Activated CD4-positive, alpha-beta T cell treated with anti-CD3 and anti-CD28 coated beads, Interleukin-2, Interleukin-4, amounts not matched to agents 100 ng/mL and 50 ng/mL, durations not matched to agents 16 hours and 8 hours (primary cell): ENCODE results near the gene CCDC148.

Source experiments
- DNase-seq: peaks from one replicate; pipeline ENCODE4 v3.0.0-alpha.2; 2020; ENCODE audit warnings: low spot score

Gene CCDC148

GRCh38 chr2:158172719-158173118 is 283.8 kb downstream of the CCDC148 start:
- DNase-seq: no peak

- no peak for DNase-seq
These were observed 302.0 kb downstream of the CCDC148 start for GRCh38 chr2:158154596-158154995.

GRCh38 chr2:158153270-158154015 is 303.1 kb downstream of the CCDC148 start:
- no peak for DNase-seq

- no peak for DNase-seq
These were observed 311.5 kb downstream of the CCDC148 start for GRCh38 chr2:158144914-158145625.

GRCh38 chr2:158143703-158144360 is 312.7 kb downstream of the CCDC148 start:
- no peak for DNase-seq

- no peak for DNase-seq
These were observed 313.8 kb downstream of the CCDC148 start for GRCh38 chr2:158142568-158143332.

GRCh38 chr2:158142165-158142564 is 314.4 kb downstream of the CCDC148 start:
- no peak for DNase-seq

GRCh38 chr2:158140201-158140600 is 316.4 kb downstream of the CCDC148 start:
- DNase-seq: no peak

- DNase-seq: no peak
These were observed 318.3 kb downstream of the CCDC148 start for GRCh38 chr2:158138255-158138654.

GRCh38 chr2:158135096-158135495 is 321.5 kb downstream of the CCDC148 start:
- DNase-seq: no peak

- DNase-seq: no peak
These were observed 321.9 kb downstream of the CCDC148 start for GRCh38 chr2:158134655-158135054.

- no peak for DNase-seq
These were observed 322.5 kb downstream of the CCDC148 start for GRCh38 chr2:158134055-158134454.

GRCh38 chr2:158131919-158132566 is 324.5 kb downstream of the CCDC148 start:
- DNase-seq: no peak

- DNase-seq: no peak
These were observed 325.1 kb downstream of the CCDC148 start for GRCh38 chr2:158131483-158131912.

- DNase-seq: no peak
These were observed 325.6 kb downstream of the CCDC148 start for GRCh38 chr2:158130832-158131473.

- DNase-seq: no peak
These were observed 327.5 kb downstream of the CCDC148 start for GRCh38 chr2:158129037-158129436.

GRCh38 chr2:158128168-158128973 is 328.2 kb downstream of the CCDC148 start:
- no peak for DNase-seq

- DNase-seq: no peak
These were observed 329.2 kb downstream of the CCDC148 start for GRCh38 chr2:158127380-158127804.

- DNase-seq: no peak
These were observed 330.6 kb downstream of the CCDC148 start for GRCh38 chr2:158125756-158126498.

GRCh38 chr2:158124896-158125295 is 331.7 kb downstream of the CCDC148 start:
- DNase-seq: no peak
